Activated naive CD4-positive, alpha-beta T cell treated with Interleukin-2 at 50 U/mL for 16 hours (primary cell): ENCODE results near the gene VDR.
A peak's percentile ranks its signal among the peaks of the same experiment; 100 is the strongest.
"Not testable (repeated sequence)": the region's sequence is repeated elsewhere in the genome, so short reads cannot be mapped to it uniquely, and the experiment has no call there.

Source experiments
- DNase-seq: peaks from one replicate; pipeline ENCODE4 v3.0.0-alpha.2; 2020

The VDR gene

DNA sequence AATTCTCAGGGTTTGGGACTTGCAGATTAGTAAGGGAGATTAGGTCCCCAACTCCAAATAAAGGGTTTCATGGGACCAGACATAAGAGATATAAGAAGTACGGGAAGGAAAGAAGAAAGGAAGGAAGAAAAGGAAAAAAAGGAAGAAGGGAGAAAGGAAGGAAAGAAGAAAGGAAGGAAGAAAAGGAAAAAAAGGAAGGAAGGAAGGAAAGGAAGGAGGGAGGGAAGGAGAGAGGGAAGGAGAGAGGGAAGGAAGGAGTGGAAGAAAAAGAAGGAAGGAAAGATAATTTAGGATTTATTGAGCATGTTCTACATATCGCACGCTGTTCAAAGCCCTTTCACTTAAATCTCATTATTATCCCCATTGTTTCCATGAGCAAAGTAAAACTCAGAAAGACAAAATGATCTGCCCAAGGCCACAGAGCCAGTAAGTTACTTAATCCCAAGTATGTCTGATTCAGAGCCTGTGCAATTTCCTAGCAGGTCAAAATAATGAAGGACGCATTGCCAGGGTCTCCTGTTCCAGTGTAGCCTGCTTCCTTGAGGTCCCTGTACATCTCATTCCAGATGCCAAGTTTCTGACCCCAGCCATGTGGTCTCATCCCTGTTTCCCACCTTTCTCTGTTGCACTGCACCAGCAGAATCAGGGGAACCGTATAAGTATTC lies 81.2 kb downstream of the VDR start:
- DNase-seq, result no peak

DNA sequence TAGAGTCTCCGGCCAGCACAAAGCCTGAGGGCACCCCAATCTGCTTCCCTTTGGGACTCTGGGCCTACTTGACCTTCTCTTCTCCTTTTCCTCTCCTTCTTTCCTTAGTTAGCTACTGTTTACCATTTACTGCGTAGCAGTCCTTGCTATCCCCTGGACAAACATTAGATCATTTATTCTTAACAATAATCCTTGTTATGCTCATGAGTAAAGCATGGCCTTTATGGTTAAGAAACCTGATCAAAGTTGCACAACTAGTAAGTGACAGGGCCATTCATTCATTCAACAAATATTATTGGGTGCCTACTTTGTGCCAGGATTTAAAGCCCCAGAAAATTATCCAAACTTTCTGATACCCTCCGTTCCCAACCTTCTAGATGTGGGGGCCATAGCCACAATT lies 81.9 kb downstream of the VDR start:
- no peak for DNase-seq

DNA sequence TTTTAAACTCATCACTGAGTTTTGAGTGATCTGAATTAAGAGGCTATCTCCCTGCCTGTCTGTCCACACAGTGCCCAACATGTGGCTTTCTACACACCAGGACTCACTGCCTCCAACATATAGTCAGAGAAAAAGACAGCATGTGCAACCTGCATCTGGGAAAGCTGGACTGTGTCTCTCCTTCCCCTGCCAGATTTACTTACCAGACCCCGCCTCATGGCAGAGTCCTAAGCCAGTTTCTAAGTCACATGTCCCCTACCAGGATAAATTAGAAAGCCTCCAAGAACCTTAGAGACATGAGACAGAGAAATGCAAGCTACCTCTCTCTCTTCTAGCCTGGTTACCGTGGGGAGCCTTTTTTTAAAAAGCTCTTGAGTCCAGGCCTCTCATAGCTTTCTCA lies 82.4 kb downstream of the VDR start:
- no peak for DNase-seq

DNA sequence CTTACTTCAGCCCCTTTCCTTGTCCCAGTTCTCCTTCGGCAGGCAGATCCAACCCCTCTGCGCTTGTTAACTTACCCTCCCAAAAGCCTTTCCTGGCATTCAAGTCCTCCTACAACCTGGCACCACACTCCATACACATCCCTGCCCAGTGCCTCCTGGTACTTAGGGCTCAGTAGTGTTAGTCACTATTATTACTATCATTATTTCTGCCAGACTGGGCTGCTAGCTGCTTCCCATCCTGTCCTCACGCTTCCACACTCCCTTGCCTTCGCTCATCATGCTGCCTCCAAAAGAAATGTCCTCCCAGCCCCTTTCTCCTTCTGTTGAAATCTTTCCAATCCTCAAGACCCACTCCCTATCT lies 83.5 kb downstream of the VDR start:
- no peak for DNase-seq

- DNase-seq, result no peak
Measured at GRCh38 chr12:47820631-47821345, 84.0 kb downstream of the VDR start.

GRCh38 chr12:47819896-47820630 lies 84.7 kb downstream of the VDR start, which contains the start of gene HDAC7:
Gene HDAC7 (minus strand): TSS chr12:47819903. CDS start chr12:47819785, 118 bp downstream.
- peak; percentile 78 for DNase-seq

DNA sequence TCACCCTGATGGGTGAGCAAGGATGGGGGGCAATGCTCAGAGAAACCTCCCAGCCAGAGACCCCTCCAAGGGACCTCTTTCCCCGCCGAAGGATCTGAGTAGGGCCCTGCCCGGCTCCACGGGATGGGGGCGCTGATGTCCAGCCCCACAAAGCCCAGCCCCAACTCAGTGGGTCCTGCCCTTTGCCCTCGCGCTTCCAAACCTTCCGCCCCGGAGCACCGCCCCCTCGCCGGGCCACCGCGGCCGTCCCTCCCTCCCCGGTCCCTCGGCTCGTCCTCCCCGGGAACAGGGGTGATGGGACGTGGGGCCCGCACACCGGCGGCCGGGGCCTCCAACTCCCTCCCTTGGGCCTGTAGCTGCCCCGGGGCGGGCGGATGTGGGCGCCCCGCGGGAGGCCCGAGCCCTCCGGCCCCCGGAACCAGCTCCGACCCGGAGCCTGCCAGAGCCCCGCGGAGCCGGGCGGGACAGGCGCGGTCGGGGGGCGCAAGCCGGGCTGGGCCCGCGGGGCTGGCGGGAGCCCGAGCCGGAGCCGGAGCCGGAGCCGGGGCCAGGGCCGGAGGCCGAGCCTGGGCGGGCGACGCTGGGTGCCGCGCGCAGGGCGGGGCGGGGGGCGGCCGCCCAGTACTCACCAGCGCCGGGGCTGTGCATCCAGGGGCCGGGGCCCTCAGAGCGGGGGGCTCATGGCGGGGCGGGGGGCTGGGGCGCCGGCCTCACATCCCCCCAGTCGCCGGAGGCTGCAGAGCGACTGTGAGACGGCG lies 85.5 kb downstream of the VDR start:
- peak; percentile 56 for DNase-seq

GRCh38 chr12:47818467-47819137 lies 86.2 kb downstream of the VDR start:
- DNase-seq, result peak; percentile 46

GRCh38 chr12:47818007-47818376 lies 86.8 kb downstream of the VDR start:
- no peak for DNase-seq

DNA sequence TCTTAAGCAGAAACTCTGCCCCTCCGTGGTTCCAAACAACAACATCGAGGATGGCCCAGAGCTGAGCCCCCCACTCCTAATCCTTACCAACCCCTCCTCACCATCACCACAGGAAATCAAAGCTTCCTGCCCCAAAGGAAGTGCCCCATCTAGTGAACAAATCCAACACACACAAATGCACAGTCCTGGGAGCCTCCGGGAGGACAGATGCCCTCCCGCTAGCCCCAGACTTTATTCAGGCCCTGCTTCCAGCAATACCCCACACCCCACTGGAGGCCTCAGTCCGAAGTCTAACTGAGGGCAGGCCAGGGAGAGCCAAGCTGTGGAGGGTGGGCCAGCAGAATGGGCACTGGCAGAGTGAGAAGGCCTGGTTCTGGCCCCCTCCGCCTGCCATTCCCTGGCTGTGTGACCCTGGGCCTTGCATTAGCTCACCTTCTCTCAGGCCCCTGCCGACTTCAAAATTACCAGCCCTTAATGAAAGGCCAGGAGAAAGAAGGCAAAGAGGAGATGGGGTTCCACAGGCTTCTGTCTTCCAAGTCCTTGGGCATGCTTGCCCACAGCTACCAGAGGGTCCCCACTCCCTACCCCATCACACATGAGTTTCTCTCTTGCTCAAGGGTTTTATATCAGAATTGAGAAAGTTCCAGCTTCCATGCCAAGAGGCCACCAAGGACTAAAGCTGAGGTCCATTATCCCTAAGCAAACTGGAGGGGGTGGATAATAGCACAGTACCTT lies 87.4 kb downstream of the VDR start:
- DNase-seq, result no peak

- no peak for DNase-seq
Measured at GRCh38 chr12:47816403-47817271, 88.2 kb downstream of the VDR start.

GRCh38 chr12:47815447-47815846 lies 89.3 kb downstream of the VDR start:
- DNase-seq, result not testable (repeated sequence)

DNA sequence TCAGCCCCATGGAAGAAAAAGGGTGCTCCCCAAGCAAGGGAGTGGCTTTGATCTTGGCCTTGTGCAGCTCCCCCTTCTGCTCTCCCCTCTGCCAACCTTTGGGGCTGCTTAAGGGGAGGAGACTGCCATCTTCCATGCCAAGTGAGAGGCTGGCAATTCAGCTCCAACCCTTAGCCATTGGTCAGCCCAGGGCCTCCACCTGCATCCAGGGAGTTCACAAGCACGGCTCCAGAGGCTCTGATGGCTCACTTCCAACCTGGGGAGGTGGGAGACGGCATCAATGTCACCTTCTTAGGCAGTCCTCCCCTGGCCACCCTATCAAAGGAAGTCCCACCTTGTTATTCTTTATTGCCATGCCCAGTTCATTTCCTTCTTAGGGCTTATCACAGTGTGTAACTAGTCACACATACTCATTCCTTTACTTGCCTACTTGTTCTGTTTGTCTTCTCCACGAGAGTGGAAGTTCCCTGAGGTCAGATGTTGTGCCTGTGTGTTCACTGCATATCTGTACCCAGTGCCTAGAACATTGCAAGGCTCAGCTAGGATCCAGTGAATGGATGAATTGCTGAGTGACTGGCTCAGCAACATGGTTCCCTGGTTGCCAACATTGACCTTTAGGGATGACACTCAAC lies 90.1 kb downstream of the VDR start:
- no peak for DNase-seq

- DNase-seq, result no peak
Measured at GRCh38 chr12:47813511-47814196, 91.1 kb downstream of the VDR start.

DNA sequence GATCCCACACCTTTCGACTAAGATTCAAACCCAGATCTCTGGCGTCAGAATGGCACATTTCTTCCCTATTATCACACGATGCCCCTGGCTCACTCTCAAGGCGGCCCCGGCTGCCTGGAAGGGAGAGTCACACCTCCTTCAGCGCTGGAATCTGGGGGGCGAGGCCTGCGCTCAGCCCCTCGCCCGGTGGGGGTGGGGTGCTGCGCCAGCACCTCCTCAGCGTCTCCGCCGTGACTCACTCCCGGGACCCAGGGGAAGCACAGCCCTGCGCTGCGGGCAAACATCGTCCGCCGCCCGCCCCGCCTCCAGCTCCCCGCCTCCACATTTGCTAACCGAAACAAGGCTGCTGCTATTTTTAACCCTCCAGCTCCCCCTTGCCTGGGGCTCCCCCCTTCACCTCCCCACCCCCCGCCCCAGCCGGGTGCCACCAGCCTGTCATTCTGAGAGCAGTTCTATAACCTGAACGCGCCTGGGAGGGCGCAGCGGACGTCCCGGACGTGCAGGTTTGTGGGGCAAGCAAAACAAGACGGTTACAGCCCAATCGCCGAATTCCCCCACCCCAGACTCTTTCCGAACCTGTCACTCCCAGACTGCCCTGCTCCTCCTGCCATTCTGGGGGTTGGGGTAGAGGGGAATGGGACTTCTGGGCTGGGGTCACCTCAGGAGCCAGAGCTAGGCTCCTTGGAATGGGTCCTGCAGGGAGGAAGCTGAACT lies 91.8 kb downstream of the VDR start:
- peak; percentile 95 for DNase-seq

DNA sequence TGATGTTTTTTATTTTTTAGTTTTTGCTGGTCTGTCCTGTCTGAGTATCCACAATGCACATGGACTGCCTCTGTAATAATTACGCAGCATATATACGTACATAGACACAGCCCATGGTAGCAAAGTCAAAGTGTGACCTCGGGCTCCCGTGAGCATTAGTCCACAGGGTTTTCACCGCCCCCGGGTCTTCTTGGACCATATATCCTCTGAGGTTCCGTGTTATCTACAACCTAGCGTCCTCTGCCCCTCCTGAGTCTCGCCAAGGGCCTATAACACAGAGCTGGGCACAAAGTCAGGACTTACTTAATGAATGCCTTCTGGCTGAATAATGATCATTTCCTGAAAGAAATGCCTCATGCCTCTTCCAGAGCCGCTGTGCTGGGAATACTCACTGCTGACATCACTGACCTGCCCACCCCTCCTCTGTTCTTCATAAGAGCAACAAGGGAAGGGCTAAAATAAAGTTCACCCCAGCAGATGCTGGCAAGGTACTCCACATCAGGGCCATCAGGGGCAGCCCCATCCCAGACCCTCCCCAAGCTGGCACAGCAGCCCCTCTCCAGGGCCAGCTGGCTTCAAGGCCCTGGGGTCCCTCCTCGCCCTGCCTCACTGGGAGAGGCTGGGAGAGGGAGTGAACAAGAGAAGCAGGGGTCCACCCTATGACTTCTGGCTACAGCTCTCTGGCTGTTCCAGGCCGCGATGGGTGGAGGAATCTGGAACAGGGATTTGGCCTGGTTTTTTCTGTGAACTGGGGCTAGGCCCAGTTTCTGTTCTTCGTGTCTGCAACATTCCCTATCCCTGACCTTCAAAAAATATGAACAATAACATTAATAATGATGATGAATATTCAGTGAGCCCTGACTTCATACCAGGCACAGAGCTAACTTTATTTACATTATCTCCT lies 93.0 kb downstream of the VDR start:
- no peak for DNase-seq

GRCh38 chr12:47811072-47811396 lies 93.8 kb downstream of the VDR start:
- DNase-seq, result no peak

GRCh38 chr12:47809518-47809917 lies 95.3 kb downstream of the VDR start:
- DNase-seq, result not testable (repeated sequence)
